ENCODE measurements around the gene DFFA.

The DFFA gene

GRCh38 chr1:10472220-10473144, at the start of gene DFFA:
Gene DFFA (minus strand): TSS chr1:10472529. CDS start chr1:10472458, 71 bp downstream.
- DNase-seq, result peak; percentile 92
- peak; percentile 83 for ATAC-seq

- DNase-seq, result no peak
- peak; percentile 28 for ATAC-seq
Observed at GRCh38 chr1:10521537-10522157, 49.3 kb upstream of the DFFA start.

GRCh38 chr1:10520952-10521351, 48.6 kb upstream of the DFFA start:
- ATAC-seq (no peak), DNase-seq (no peak)

- ATAC-seq (no peak), DNase-seq (no peak)
Observed at GRCh38 chr1:10520497-10520896, 48.2 kb upstream of the DFFA start.

GRCh38 chr1:10519016-10519417, 46.7 kb upstream of the DFFA start:
- no peak for ATAC-seq
- no peak for DNase-seq

GRCh38 chr1:10517677-10517982, 45.3 kb upstream of the DFFA start:
- ATAC-seq (no peak), DNase-seq (no peak)

- DNase-seq (no peak), ATAC-seq (no peak)
Observed at GRCh38 chr1:10516925-10517676, 44.8 kb upstream of the DFFA start.

- ATAC-seq (no peak), DNase-seq (no peak)
Observed at GRCh38 chr1:10515976-10516750, 43.8 kb upstream of the DFFA start.

- no peak for DNase-seq
Observed at GRCh38 chr1:10515301-10515975, 43.1 kb upstream of the DFFA start.

GRCh38 chr1:10514490-10515235, 42.3 kb upstream of the DFFA start:
- DNase-seq, result no peak

More at GRCh38 chr1:10515301-10515975, 43.1 kb upstream of the DFFA start:
- ATAC-seq, result no peak

GRCh38 chr1:10513199-10513598, 40.9 kb upstream of the DFFA start:
- ATAC-seq, result no peak
- no peak for DNase-seq

More at GRCh38 chr1:10514490-10515235, 42.3 kb upstream of the DFFA start:
- ATAC-seq, result no peak

GRCh38 chr1:10511494-10511885, 39.2 kb upstream of the DFFA start:
- no peak for ATAC-seq
- no peak for DNase-seq

GRCh38 chr1:10510520-10511493, 38.5 kb upstream of the DFFA start:
- ATAC-seq (peak; percentile 98), DNase-seq (peak; percentile 77)

- ATAC-seq, result no peak
- DNase-seq, result no peak
Observed at GRCh38 chr1:10509809-10510509, 37.6 kb upstream of the DFFA start.

- ATAC-seq (no peak), DNase-seq (no peak)
Observed at GRCh38 chr1:10508511-10508951, 36.2 kb upstream of the DFFA start.

- peak; percentile 55 for DNase-seq
- ATAC-seq, result peak; percentile 30
Observed at GRCh38 chr1:10507111-10507879, 35.0 kb upstream of the DFFA start.

GRCh38 chr1:10506677-10507047, 34.3 kb upstream of the DFFA start:
- DNase-seq, result no peak
- no peak for ATAC-seq

All from stimulated activated naive CD8-positive, alpha-beta T cell treated with anti-CD3 and anti-CD28 coated beads, Interleukin-15, Interleukin-2, amounts not matched to agents 100 U/mL and 50 U/mL, for 24 hours (primary cell).